HCT116 (cell line): ENCODE results near the gene RAB4B. TPM values are rescaled to one million over a fixed set of nuclear protein-coding genes. Genes with fewer than 3 reads are reported as not detected.

ENCODE experiments used
- ATAC-seq: fragments of 200-7000 bp; cut with Tn5 transposase; 2 replicates; pipeline ENCODE4 v1.9.1; 2020; ENCODE audit warnings: mild to moderate bottlenecking, moderate library complexity
- BruUV-seq: library from RNA; stranded (reverse); fragments of 400-500 nt; replicated peaks from 2 replicates; lab custom pipeline; 2021; lab: Mats Ljungman, UMichigan
- CTCF ChIA-PET: fragments of 300-600 bp; sonication (Branson Sonifier 250); formaldehyde crosslinking; loops from one replicate; lab custom pipeline; 2021; ENCODE audit warnings: antibody characterized with exemption; lab: Charles Lee
- POLR2A ChIA-PET: fragments of 300-600, 350-600 bp; sonication (Branson Sonifier 250); formaldehyde crosslinking; loops from one replicate; lab custom pipeline; 2021; ENCODE audit warnings: antibody characterized with exemption; lab: Charles Lee
- RAD21 ChIA-PET, 2 experiments: fragments of 300-600 bp; sonication (Branson Sonifier 250); formaldehyde crosslinking; loops; one replicate each; lab custom pipeline; 2023; ENCODE audit warnings: low total read pairs in 2 of 2; ENCODE audit not compliant: uncharacterized antibody in 2 of 2, unreplicated experiment in 2 of 2, low non-redundant PET in 1 of 2; lab: Charles Lee
- DNase-seq: peaks from one replicate; pipeline ENCODE4 v3.0.0-alpha.2; 2010; ENCODE audit warnings: low read depth, low spot score
- H2AFZ ChIP-seq: fragments of 200-600 bp; shearing (Covaris generic), sonication (generic); 2 replicates; pipeline ENCODE4 v1.6.1; 2017; ENCODE audit warnings: low read depth, mixed run types, mixed read lengths, antibody characterized with exemption, low read length; ENCODE audit not compliant: poor library complexity, severe bottlenecking
- H3K27ac ChIP-seq: 2 replicates; pipeline ENCODE4 v1.5.1; 2012; ENCODE audit warnings: low read depth, low read length
- H3K27me3 ChIP-seq: fragments of 200-600 bp; sonication (generic); 2 replicates; pipeline ENCODE4 v1.6.1; 2016; ENCODE audit warnings: mixed run types, low read length, mixed read lengths; ENCODE audit not compliant: insufficient read depth
- H3K36me3 ChIP-seq, 2 experiments: fragments of 200-500 bp in 1 of 2; fragments of 200-600 bp in 1 of 2; sonication (Bioruptor generic) in 1 of 2; sonication (generic) in 1 of 2; 2 replicates each; pipeline versions ENCODE4 v1.5.1 to v1.6.1; 2014 to 2016; ENCODE audit warnings: low read length in 2 of 2, inconsistent platforms in 1 of 2, mixed read lengths in 1 of 2, mixed run types in 1 of 2; ENCODE audit not compliant: insufficient read depth in 2 of 2, control insufficient read depth in 1 of 2
- H3K4me1 ChIP-seq, 2 experiments: fragments of 200-600 bp in 1 of 2; sonication (generic) in 1 of 2; 2 replicates each; pipeline versions ENCODE4 v1.5.1 to v1.6.1; 2012 to 2017; ENCODE audit warnings: low read length in 2 of 2, inconsistent platforms in 1 of 2, mild to moderate bottlenecking in 1 of 2, mixed read lengths in 1 of 2, mixed run types in 1 of 2, moderate library complexity in 1 of 2; ENCODE audit not compliant: insufficient read depth in 2 of 2, control insufficient read depth in 1 of 2
- H3K4me2 ChIP-seq: fragments of 200-600 bp; sonication (generic); 2 replicates; pipeline ENCODE4 v1.6.1; 2017; ENCODE audit warnings: mixed run types, low read length, mixed read lengths
- H3K4me3 ChIP-seq, 2 experiments: fragments of 200-600 bp in 1 of 2; sonication (generic) in 1 of 2; replicated peaks in 1 of 2; 2 replicates each; pipeline ENCODE4 v1.5.1; 2011 to 2016; ENCODE audit warnings: low read length in 2 of 2, control low read depth in 1 of 2, low read depth in 1 of 2, mild to moderate bottlenecking in 1 of 2, mixed read lengths in 1 of 2, mixed run types in 1 of 2
- H3K79me2 ChIP-seq: fragments of 200-600 bp; sonication (generic); 2 replicates; pipeline ENCODE4 v1.6.1; 2017; ENCODE audit warnings: mild to moderate bottlenecking, mixed run types, low read length, moderate library complexity, mixed read lengths; ENCODE audit not compliant: insufficient read depth
- H3K9ac ChIP-seq: fragments of 200-600 bp; sonication (generic); 2 replicates; pipeline ENCODE4 v1.6.1; 2016; ENCODE audit warnings: low read length, mixed read lengths
- H3K9me2 ChIP-seq: fragments of 200-600 bp; sonication (generic), shearing (Covaris generic); 2 replicates; pipeline ENCODE4 v1.6.1; 2017; ENCODE audit warnings: mixed run types, mild to moderate bottlenecking, moderate library complexity; ENCODE audit not compliant: insufficient read depth
- H3K9me3 ChIP-seq, 2 experiments: fragments of 200-500 bp in 1 of 2; fragments of 200-600 bp in 1 of 2; sonication (Bioruptor generic) in 1 of 2; sonication (generic) in 1 of 2; 2 replicates each; pipeline ENCODE4 v1.6.1; 2014 to 2017; ENCODE audit warnings: low read length in 2 of 2, mixed read lengths in 2 of 2, inconsistent platforms in 1 of 2, low read depth in 1 of 2, mild to moderate bottlenecking in 1 of 2, mixed run types in 1 of 2, moderate library complexity in 1 of 2; ENCODE audit not compliant: control insufficient read depth in 1 of 2, insufficient read depth in 1 of 2
- H4K20me1 ChIP-seq: fragments of 200-600 bp; sonication (generic), shearing (Covaris generic); 2 replicates; pipeline ENCODE4 v1.6.1; 2017; ENCODE audit warnings: mixed run types, mild to moderate bottlenecking, moderate library complexity; ENCODE audit not compliant: insufficient read depth
- CBX3 ChIP-seq: IDR thresholded peaks from 2 replicates; pipeline ENCODE4 v1.6.1; 2012; ENCODE audit warnings: low read depth
- EGR1 ChIP-seq: IDR thresholded peaks from 2 replicates; pipeline ENCODE4 v1.6.1; 2012; ENCODE audit warnings: low read depth
- EZH2 ChIP-seq: fragments of 200-600 bp; sonication (generic); IDR thresholded peaks from 2 replicates; pipeline ENCODE4 v1.6.1; 2017; ENCODE audit warnings: antibody characterized with exemption, mixed run types
- EZH2phosphoT487 ChIP-seq: fragments of 200-600 bp; IDR thresholded peaks from 2 replicates; pipeline ENCODE4 v1.6.1; 2018; ENCODE audit warnings: antibody characterized with exemption, borderline replicate concordance
- JUND ChIP-seq: IDR thresholded peaks from 2 replicates; pipeline ENCODE4 v1.6.1; 2012
- SRF ChIP-seq: IDR thresholded peaks from 2 replicates; pipeline ENCODE4 v1.6.1; 2012; ENCODE audit warnings: low read depth
- TCF7L2 ChIP-seq: IDR thresholded peaks from 2 replicates; pipeline ENCODE4 v1.7.0; 2011; ENCODE audit warnings: borderline replicate concordance, inconsistent platforms; ENCODE audit not compliant: insufficient read depth, insufficient read length; ENCODE audit errors: extremely low read depth
- intact Hi-C: fragments of 100-400 bp; cut with micrococcal nuclease; formaldehyde crosslinking; loops from 2 replicates; pipeline ENCODE4 v1.10.0; 2022
- total RNA-seq: library from RNA; stranded (reverse); gene quantifications from one replicate; pipeline ENCODE4 v1.2.1, GENCODE V29; 2021; ENCODE audit not compliant: unreplicated experiment
- TF ChIP-seq, protein P1 (sequence below): IDR thresholded peaks from 2 replicates; pipeline ENCODE4 v1.6.1; 2012; ENCODE audit warnings: low read depth
- TF ChIP-seq, protein P2 (sequence below): IDR thresholded peaks from 2 replicates; pipeline ENCODE4 v1.6.1; 2011; ENCODE audit warnings: mild to moderate bottlenecking, low read length, moderate library complexity; ENCODE audit not compliant: insufficient replicate concordance; ENCODE audit errors: extremely low read depth
- TF ChIP-seq, protein P3 (sequence below), 3 experiments: fragments of 200-600 bp in 1 of 3; sonication (generic) in 1 of 3; IDR thresholded peaks in 2 of 3; conservative IDR thresholded peaks in 1 of 3; 2 replicates each; pipeline ENCODE4 v1.5.1; 2012 to 2017; ENCODE audit warnings: low read depth in 2 of 3, low read length in 2 of 3, antibody characterized with exemption in 1 of 3, borderline replicate concordance in 1 of 3, control low read depth in 1 of 3, mild to moderate bottlenecking in 1 of 3, mixed read lengths in 1 of 3, mixed run types in 1 of 3, moderate library complexity in 1 of 3; ENCODE audit not compliant: insufficient read depth in 1 of 3

RAB4B gene
- total RNA-seq, 1 experiment from 2014 or later, result 18.7 TPM

GRCh38 chr19:40810160-40810559 lies 32.1 kb downstream of the RAB4B start:
- Histone ChIP-seq H3K4me1 (peaks cover 23 to 57% of the 10 kb centered on the region in 2 experiments), H3K79me2 (peaks cover 28% of the 10 kb centered on the region), H4K20me1 (peaks cover 4% of the 10 kb centered on the region; the same call in 1 of the 2 replicates), H3K4me2 (peak overlapping the region; percentile 75), H3K9ac (0 out of 2 replicates have a peak overlapping the region, but pooled peaks have one; percentile 44), H3K27me3 (no peaks in the 10 kb centered on the region), H3K9me3 (no peaks in the 10 kb centered on the region), H3K27ac (peak overlapping the region; percentile 25; the same call in 1 of the 2 replicates), H2AFZ (no peak overlapping the region), H3K36me3 (peaks cover 7 to 10% of the 10 kb centered on the region in 2 experiments; a peak in 2 of 4 replicates), H3K9me2 (no peaks in the 10 kb centered on the region), H3K4me3 (no peak overlapping the region)
- TF ChIP-seq CBX3 (no peak), EGR1 (no peak), EZH2 (no peak), SRF (no peak), EZH2phosphoT487 (no peak), JUND (no peak), TCF7L2 (no peak)
- TF ChIP-seq, protein P1, sequence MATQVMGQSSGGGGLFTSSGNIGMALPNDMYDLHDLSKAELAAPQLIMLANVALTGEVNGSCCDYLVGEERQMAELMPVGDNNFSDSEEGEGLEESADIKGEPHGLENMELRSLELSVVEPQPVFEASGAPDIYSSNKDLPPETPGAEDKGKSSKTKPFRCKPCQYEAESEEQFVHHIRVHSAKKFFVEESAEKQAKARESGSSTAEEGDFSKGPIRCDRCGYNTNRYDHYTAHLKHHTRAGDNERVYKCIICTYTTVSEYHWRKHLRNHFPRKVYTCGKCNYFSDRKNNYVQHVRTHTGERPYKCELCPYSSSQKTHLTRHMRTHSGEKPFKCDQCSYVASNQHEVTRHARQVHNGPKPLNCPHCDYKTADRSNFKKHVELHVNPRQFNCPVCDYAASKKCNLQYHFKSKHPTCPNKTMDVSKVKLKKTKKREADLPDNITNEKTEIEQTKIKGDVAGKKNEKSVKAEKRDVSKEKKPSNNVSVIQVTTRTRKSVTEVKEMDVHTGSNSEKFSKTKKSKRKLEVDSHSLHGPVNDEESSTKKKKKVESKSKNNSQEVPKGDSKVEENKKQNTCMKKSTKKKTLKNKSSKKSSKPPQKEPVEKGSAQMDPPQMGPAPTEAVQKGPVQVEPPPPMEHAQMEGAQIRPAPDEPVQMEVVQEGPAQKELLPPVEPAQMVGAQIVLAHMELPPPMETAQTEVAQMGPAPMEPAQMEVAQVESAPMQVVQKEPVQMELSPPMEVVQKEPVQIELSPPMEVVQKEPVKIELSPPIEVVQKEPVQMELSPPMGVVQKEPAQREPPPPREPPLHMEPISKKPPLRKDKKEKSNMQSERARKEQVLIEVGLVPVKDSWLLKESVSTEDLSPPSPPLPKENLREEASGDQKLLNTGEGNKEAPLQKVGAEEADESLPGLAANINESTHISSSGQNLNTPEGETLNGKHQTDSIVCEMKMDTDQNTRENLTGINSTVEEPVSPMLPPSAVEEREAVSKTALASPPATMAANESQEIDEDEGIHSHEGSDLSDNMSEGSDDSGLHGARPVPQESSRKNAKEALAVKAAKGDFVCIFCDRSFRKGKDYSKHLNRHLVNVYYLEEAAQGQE, result no peak
- TF ChIP-seq, protein P2, sequence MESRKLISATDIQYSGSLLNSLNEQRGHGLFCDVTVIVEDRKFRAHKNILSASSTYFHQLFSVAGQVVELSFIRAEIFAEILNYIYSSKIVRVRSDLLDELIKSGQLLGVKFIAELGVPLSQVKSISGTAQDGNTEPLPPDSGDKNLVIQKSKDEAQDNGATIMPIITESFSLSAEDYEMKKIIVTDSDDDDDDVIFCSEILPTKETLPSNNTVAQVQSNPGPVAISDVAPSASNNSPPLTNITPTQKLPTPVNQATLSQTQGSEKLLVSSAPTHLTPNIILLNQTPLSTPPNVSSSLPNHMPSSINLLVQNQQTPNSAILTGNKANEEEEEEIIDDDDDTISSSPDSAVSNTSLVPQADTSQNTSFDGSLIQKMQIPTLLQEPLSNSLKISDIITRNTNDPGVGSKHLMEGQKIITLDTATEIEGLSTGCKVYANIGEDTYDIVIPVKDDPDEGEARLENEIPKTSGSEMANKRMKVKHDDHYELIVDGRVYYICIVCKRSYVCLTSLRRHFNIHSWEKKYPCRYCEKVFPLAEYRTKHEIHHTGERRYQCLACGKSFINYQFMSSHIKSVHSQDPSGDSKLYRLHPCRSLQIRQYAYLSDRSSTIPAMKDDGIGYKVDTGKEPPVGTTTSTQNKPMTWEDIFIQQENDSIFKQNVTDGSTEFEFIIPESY, result no peak
- TF ChIP-seq, protein P3, sequence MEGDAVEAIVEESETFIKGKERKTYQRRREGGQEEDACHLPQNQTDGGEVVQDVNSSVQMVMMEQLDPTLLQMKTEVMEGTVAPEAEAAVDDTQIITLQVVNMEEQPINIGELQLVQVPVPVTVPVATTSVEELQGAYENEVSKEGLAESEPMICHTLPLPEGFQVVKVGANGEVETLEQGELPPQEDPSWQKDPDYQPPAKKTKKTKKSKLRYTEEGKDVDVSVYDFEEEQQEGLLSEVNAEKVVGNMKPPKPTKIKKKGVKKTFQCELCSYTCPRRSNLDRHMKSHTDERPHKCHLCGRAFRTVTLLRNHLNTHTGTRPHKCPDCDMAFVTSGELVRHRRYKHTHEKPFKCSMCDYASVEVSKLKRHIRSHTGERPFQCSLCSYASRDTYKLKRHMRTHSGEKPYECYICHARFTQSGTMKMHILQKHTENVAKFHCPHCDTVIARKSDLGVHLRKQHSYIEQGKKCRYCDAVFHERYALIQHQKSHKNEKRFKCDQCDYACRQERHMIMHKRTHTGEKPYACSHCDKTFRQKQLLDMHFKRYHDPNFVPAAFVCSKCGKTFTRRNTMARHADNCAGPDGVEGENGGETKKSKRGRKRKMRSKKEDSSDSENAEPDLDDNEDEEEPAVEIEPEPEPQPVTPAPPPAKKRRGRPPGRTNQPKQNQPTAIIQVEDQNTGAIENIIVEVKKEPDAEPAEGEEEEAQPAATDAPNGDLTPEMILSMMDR (IDR thresholded peaks at IDR 0.05 in 2 of 3, conservative IDR thresholded peaks at IDR 0.05 in 1 of 3; ENCODE audit: borderline replicate concordance in 1 of 3, insufficient read depth in 1 of 3, low read depth in 2 of 3, low read length in 2 of 3), result no peak
- no TSS peak for BruUV-seq
- intact Hi-C loops, result loop anchor here (10.0 kb wide), 1 partner anchor 335 kb away; no protein-coding TSS in a partner anchor
- DNase-seq (no peak), ATAC-seq (no peak)
- ChIA-PET RAD21 (no interaction called here), POLR2A (no interaction called here), CTCF (no interaction called here)
